Measurements from ENCODE around the gene HCCS. TPM values are rescaled to one million over a fixed set of nuclear protein-coding genes. Genes with fewer than 3 reads are reported as not detected.
A peak's percentile ranks its signal among the peaks of the same experiment; 100 is the strongest.
"Not testable (repeated sequence)": the region's sequence is repeated elsewhere in the genome, so short reads cannot be mapped to it uniquely, and the experiment has no call there.

The HCCS gene
- total RNA-seq, 8 experiments from 2014 or later, result 12.0 to 53.4 (median 18.7) TPM

- in situ Hi-C loops (cut with MboI; ENCODE audit: low pct_unique_long_range_greater_than_20kb in 2 of 9, low sequenced_read_pairs in 9 of 9, unreplicated experiment in 9 of 9), result loop anchor here in 3 of 9 experiments (25.0 kb wide), 1 partner anchor 916 kb away; no protein-coding TSS in a partner anchor
- 0 to 100% (median 80%) methylated on average over 1 to 3 of the region's 3 CpGs; no CpG with 5 or more reads in 5 of the 10 experiments for WGBS, 10 experiments
- no peak for ATAC-seq (replicated peaks in 6 of 8)
- Histone ChIP-seq H3K4me1 (replicated peaks in 1 of 2) (peaks cover 0 to 4% of the 10 kb centered on the region in 2 donors), H3K4me3 (no peak overlapping the region), H3K27ac (no peak overlapping the region)
Measured at GRCh38 chrX:11103006-11103405, 8.1 kb upstream of the HCCS start.

GRCh38 chrX:11103751-11104150, 7.4 kb upstream of the HCCS start:
- Histone ChIP-seq H3K4me1 (replicated peaks in 1 of 2) (peaks cover 0 to 4% of the 10 kb centered on the region in 2 donors), H3K27ac (no peak overlapping the region), H3K4me3 (no peak overlapping the region)
- in situ Hi-C loops (cut with MboI; ENCODE audit: low pct_unique_long_range_greater_than_20kb in 2 of 9, low sequenced_read_pairs in 9 of 9, unreplicated experiment in 9 of 9), result loop anchor here in 3 of 9 experiments (25.0 kb wide), 1 partner anchor 916 kb away; no protein-coding TSS in a partner anchor
- 36 to 100% (median 82%) methylated on average over 1 to 2 of the region's 2 CpGs; no CpG with 5 or more reads in 4 of the 10 experiments for WGBS, 10 experiments
- no peak for ATAC-seq (replicated peaks in 6 of 8)

GRCh38 chrX:11105080-11105479, 6.1 kb upstream of the HCCS start:
- Histone ChIP-seq H3K4me3 (no peak overlapping the region), H3K27ac (no peak overlapping the region), H3K4me1 (replicated peaks in 1 of 2) (peaks cover 0 to 4% of the 10 kb centered on the region in 2 donors)
- in situ Hi-C loops (cut with MboI; ENCODE audit: low pct_unique_long_range_greater_than_20kb in 2 of 9, low sequenced_read_pairs in 9 of 9, unreplicated experiment in 9 of 9), result loop anchor here in 3 of 9 experiments (25.0 kb wide), 1 partner anchor 918 kb away; no protein-coding TSS in a partner anchor
- no peak for ATAC-seq (replicated peaks in 6 of 8)
- 61 to 100% methylated on average over 1 to 4 of the region's 4 CpGs; no CpG with 5 or more reads in 8 of the 10 experiments for WGBS, 10 experiments

- WGBS, 10 experiments, result 45 to 100% (median 92%) methylated on average over 1 to 4 of the region's 4 CpGs; no CpG with 5 or more reads in 1 of the 10 experiments
- ATAC-seq (replicated peaks in 6 of 8), result no peak
- Histone ChIP-seq H3K4me1 (replicated peaks in 1 of 2) (peaks cover 0 to 5% of the 10 kb centered on the region in 2 donors), H3K27ac (no peak overlapping the region), H3K4me3 (no peak overlapping the region)
- in situ Hi-C loops (cut with MboI; ENCODE audit: low pct_unique_long_range_greater_than_20kb in 2 of 9, low sequenced_read_pairs in 9 of 9, unreplicated experiment in 9 of 9), result loop anchor here in 3 of 9 experiments (25.0 kb wide), 1 partner anchor 921 kb away; no protein-coding TSS in a partner anchor
Measured at GRCh38 chrX:11108253-11108941, 2.7 kb upstream of the HCCS start.

DNA sequence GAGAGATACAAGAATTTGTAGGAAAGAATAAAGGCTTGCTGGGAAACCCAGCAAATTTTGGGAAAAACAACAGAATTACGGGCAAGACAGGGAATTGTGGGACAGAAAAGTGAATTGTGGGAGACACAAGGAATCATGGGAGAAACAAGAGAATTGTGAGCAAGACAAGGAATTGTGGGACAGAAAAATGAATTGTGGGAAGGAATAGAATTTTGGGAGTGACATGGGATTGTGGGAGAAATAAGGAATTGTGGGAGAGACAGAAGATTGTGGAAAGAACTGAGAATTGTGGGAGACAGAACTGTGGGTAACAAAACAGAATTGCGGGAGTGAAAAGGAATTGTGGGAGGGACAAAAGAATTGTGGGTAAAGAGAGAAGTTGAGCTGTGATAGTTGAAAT, 1.2 kb upstream of the HCCS start:
- H3K27ac ChIP-seq, result no peak overlapping the region
- 64 to 94% (median 89%) methylated on average over 1 to 2 of the region's 2 CpGs; no CpG with 5 or more reads in 2 of the 10 experiments for WGBS, 10 experiments
- H3K4me1 ChIP-seq (replicated peaks in 1 of 2), result peaks cover 0 to 5% of the 10 kb centered on the region in 2 donors
- no peak overlapping the region for H3K4me3 ChIP-seq
- in situ Hi-C loops (cut with MboI; ENCODE audit: low pct_unique_long_range_greater_than_20kb in 2 of 9, low sequenced_read_pairs in 9 of 9, unreplicated experiment in 9 of 9), result loop anchor here in 3 of 9 experiments (25.0 kb wide), 1 partner anchor 923 kb away; no protein-coding TSS in a partner anchor
- ATAC-seq (replicated peaks in 6 of 8), result no peak

DNA sequence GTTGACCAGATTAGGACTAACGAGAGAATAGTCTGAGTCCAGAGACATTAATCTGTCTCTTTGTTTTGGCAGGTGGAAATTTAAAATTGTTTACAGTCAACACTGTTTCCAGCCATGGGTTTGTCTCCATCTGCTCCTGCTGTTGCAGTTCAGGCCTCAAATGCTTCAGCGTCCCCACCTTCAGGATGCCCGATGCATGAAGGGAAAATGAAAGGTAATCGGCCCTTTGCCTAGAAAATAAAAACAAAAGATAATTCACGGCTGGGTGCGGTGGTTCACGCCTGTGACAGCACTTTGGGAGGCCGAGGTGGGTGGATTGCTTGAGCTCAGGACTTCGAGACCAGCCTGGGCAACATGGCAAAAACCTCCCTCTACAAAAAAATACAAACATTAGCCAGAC, 815 bp downstream of the HCCS start:
- Histone ChIP-seq H3K4me3 (peak overlapping the region; percentile 69 to 77 (median 72)), H3K4me1 (replicated peaks in 1 of 2) (peaks cover 0 to 5% of the 10 kb centered on the region in 2 donors), H3K27ac (peak overlapping the region; percentile 88 to 90)
- in situ Hi-C loops (cut with MboI; ENCODE audit: low pct_unique_long_range_greater_than_20kb in 2 of 9, low sequenced_read_pairs in 9 of 9, unreplicated experiment in 9 of 9), result loop anchor here in 3 of 9 experiments (25.0 kb wide), 1 partner anchor 925 kb away; no protein-coding TSS in a partner anchor
- 28 to 50% methylated on average over 3 to 9 of the region's 9 CpGs; no CpG with 5 or more reads in 8 of the 10 experiments for WGBS, 10 experiments
- ATAC-seq (replicated peaks in 6 of 8), result no peak

DNA sequence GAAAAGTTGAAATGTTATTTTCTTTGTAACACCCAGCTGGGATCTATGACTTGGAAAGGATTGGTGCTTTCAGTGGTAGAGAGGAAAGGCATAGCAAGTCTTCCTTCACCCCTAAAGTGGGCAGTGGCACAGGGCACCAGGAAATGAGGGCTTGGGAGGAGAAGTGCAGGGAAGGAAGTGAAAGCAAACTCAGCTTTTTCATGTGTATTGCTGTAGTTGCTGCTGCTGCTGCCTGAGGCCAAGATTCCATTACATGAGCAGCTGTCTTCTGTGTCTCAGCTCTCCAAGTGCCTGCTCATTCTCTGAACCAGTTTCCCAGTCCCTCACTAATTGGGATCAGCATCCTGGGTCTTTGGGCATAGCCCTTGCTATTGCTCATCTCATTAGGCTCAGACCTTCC, 2.6 kb downstream of the HCCS start:
- H3K4me1 ChIP-seq (replicated peaks in 1 of 2), result peaks cover 0 to 5% of the 10 kb centered on the region in 2 donors
- H3K4me3 ChIP-seq, result no peak overlapping the region
- in situ Hi-C loops (cut with MboI; ENCODE audit: low pct_unique_long_range_greater_than_20kb in 2 of 9, low sequenced_read_pairs in 9 of 9, unreplicated experiment in 9 of 9), result loop anchor here in 3 of 9 experiments (25.0 kb wide), 1 partner anchor 926 kb away; no protein-coding TSS in a partner anchor
- H3K27ac ChIP-seq, result no peak overlapping the region
- peak in 2 of 8 experiments; percentile 3 to 5 for ATAC-seq (replicated peaks in 6 of 8)

DNA sequence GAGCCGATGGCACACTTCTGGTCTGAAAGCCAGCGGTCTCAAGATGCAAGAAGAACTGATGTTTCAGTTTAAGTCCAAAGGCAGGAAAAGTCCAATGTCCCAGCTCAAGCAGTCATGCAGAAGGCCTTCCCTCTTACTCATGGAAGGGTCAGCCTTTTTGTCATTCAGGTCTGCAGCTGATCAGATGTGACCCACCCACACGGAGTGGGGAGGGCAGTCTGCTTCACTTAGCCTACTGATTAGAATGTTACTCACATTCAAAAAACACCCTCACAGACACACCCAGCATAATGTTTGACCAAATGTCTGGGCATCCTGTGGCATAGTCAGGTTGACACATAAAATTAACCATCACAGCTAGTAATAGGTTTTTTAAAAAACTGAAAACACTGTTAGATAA, 6.6 kb downstream of the HCCS start:
- WGBS, 10 experiments, result 57 to 84% (median 77%) methylated on average over 1 to 3 of the region's 3 CpGs; no CpG with 5 or more reads in 6 of the 10 experiments
- in situ Hi-C loops (cut with MboI; ENCODE audit: low pct_unique_long_range_greater_than_20kb in 2 of 9, low sequenced_read_pairs in 9 of 9, unreplicated experiment in 9 of 9), result loop anchor here in 3 of 9 experiments (25.0 kb wide), 1 partner anchor 930 kb away; no protein-coding TSS in a partner anchor
- Histone ChIP-seq H3K4me1 (replicated peaks in 1 of 2) (no peaks in the 10 kb centered on the region), H3K4me3 (no peak overlapping the region), H3K27ac (no peak overlapping the region)
- ATAC-seq (replicated peaks in 6 of 8), result peak in 3 of 8 experiments; percentile 30 to 70 (median 62)

DNA sequence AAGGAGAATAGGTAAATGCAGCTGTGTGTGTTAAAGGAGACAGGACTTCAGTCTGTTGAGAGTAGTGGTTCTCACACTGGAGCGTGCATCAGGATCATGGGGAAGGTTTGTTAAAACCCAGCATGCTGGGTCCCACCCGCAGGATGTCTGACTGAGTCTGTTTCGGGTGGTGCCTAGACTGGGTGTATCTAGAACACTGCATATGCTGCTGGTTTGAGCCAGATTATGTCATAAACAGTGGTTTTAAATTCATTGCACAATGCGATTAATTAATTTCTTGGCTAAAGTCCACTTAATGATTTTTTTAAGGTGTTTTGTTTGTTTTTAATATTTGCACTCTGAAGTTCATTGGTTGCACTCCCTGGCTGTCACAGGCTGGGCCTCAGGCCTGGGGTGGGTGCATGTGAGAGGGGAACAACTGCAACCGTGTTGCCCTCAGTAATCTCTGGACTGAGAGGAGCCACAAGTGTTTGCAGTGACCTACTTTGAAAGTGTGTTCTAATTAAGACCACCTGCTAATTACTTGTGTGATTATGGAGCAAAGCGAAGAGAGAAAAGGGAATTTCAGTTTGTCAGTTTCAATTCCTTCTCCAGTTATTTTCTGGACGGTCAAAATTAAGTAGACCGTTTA, 8.3 kb downstream of the HCCS start:
- H3K4me3 ChIP-seq, result no peak overlapping the region
- ATAC-seq (replicated peaks in 6 of 8), result peak in 3 of 8 experiments; percentile 43 to 91 (median 82)
- WGBS, 10 experiments, result 0 to 100% (median 45%) methylated on average over 1 to 8 of the region's 8 CpGs; no CpG with 5 or more reads in 5 of the 10 experiments
- H3K27ac ChIP-seq, result no peak overlapping the region
- in situ Hi-C loops (cut with MboI; ENCODE audit: low pct_unique_long_range_greater_than_20kb in 2 of 9, low sequenced_read_pairs in 9 of 9, unreplicated experiment in 9 of 9), result loop anchor here in 3 of 9 experiments (25.0 kb wide), 1 partner anchor 932 kb away; no protein-coding TSS in a partner anchor
- H3K4me1 ChIP-seq (replicated peaks in 1 of 2), result no peaks in the 10 kb centered on the region

GRCh38 chrX:11123087-11123486, 12.0 kb downstream of the HCCS start:
- in situ Hi-C loops (cut with MboI; ENCODE audit: low pct_unique_long_range_greater_than_20kb in 2 of 9, low sequenced_read_pairs in 9 of 9, unreplicated experiment in 9 of 9), result loop anchor here in 3 of 9 experiments (25.0 kb wide), 1 partner anchor 936 kb away; no protein-coding TSS in a partner anchor

DNA sequence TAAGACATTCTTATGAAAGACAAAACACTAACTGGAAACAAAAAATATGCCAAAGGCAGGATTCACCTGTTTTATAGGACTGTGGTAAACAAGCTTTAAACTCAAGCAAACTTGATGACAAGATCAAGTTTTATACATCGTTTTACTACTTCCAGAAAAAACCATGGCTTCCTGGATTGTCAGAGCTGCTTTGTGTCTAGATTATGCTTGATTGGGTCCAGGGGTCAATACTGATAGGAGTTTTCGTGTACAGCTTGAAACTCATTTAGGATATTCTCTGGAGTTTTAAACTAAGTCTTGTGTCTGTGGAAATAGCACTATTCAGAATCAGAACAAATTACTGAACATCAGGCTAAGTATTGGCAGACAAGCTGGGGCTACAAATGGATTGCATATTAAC, 13.0 kb downstream of the HCCS start:
- in situ Hi-C loops (cut with MboI; ENCODE audit: low pct_unique_long_range_greater_than_20kb in 2 of 9, low sequenced_read_pairs in 9 of 9, unreplicated experiment in 9 of 9), result loop anchor here in 3 of 9 experiments (25.0 kb wide), 1 partner anchor 937 kb away; no protein-coding TSS in a partner anchor
- 31 to 100% (median 79%) methylated on average over 1 to 2 of the region's 2 CpGs; no CpG with 5 or more reads in 5 of the 10 experiments for WGBS, 10 experiments
- ATAC-seq (replicated peaks in 6 of 8), result no peak
- Histone ChIP-seq H3K4me1 (replicated peaks in 1 of 2) (no peaks in the 10 kb centered on the region), H3K27ac (no peak overlapping the region), H3K4me3 (no peak overlapping the region)

More at GRCh38 chrX:11123087-11123486, 12.0 kb downstream of the HCCS start:
- H3K4me1 ChIP-seq (replicated peaks in 1 of 2); H3K4me3 ChIP-seq; ATAC-seq (replicated peaks in 6 of 8); H3K27ac ChIP-seq: not testable (repeated sequence)
- 43 to 100% (median 96%) methylated on average over 2 of the region's 6 CpGs; no CpG with 5 or more reads in 4 of the 10 experiments for WGBS, 10 experiments

- WGBS, 10 experiments, result 57 to 80% (median 71%) methylated on average over 1 to 5 of the region's 5 CpGs; no CpG with 5 or more reads in 7 of the 10 experiments
- in situ Hi-C loops (cut with MboI; ENCODE audit: low pct_unique_long_range_greater_than_20kb in 2 of 9, low sequenced_read_pairs in 9 of 9, unreplicated experiment in 9 of 9), result loop anchor here in 6 of 9 experiments (25.0 kb wide), 3 partner anchors 412 to 938 kb away; partner anchors contain the start of gene MSL3 (in 3 of the 6)
Measured at GRCh38 chrX:11125060-11125459, 13.9 kb downstream of the HCCS start.

More at GRCh38 chrX:11125060-11125459, 13.9 kb downstream of the HCCS start:
- Histone ChIP-seq H3K4me1 (replicated peaks in 1 of 2) (no peaks in the 10 kb centered on the region), H3K4me3 (no peak overlapping the region), H3K27ac (no peak overlapping the region)
- no peak for ATAC-seq (replicated peaks in 6 of 8)

All from motor neuron (in vitro differentiated cells).